Retina (tissue), 1 donor: ENCODE results near the gene TBC1D25.

ENCODE experiments used
- DNase-seq: peaks from one replicate; pipeline ENCODE4 v3.0.0-alpha.2; 2016

The TBC1D25 gene

DNA sequence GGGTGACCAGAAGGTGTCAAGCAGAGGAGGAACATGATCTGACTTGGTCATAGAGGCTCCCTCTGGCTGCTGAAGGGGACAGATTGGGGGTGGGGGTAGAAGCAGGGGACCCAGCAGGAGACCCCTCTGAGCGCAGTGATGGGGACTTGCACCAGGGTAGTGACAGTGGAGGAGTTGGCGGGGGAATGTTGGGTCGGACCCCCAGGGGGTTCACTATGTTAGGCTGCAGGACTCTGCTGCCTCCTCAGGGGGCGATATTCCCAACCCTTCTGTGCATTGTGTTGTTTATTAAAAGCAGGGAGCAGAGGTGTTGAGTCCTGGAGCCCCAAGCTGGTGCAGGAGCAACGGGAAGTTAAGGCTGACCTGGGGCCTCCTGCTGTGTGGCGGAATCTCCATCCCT, 66.6 kb downstream of the TBC1D25 start:
- DNase-seq = no peak

DNA sequence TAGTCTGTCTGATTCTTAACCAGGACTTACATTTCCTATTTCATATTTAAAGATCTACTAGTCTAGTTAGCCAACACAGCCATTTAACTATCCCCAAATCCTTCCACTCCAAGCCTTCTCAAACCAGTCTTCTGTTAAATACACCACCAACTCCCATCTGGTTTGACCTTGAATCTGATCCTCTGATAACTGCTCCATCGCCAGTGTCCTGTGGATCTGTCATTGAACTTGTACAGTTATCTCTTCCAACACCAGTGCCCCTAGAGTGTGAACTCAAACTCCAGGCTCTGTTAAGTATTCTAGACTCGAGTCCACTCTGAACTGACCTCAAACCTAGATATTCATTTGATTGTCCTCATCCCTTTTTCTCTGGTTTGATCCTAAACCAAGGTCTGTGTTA, 72.2 kb downstream of the TBC1D25 start:
- DNase-seq = no peak
